HG03108 (cell line): Measurements from ENCODE around the gene ZNF579.
"Not testable (repeated sequence)": the region's sequence is repeated elsewhere in the genome, so short reads cannot be mapped to it uniquely, and the experiment has no call there.

ENCODE experiments used
- ATAC-seq: cut with Tn5 transposase; IDR thresholded peaks from one replicate; pipeline ENCODE4 v1.9.1; 2021; ENCODE audit warnings: moderate library complexity; ENCODE audit not compliant: unreplicated experiment

Gene ZNF579

DNA sequence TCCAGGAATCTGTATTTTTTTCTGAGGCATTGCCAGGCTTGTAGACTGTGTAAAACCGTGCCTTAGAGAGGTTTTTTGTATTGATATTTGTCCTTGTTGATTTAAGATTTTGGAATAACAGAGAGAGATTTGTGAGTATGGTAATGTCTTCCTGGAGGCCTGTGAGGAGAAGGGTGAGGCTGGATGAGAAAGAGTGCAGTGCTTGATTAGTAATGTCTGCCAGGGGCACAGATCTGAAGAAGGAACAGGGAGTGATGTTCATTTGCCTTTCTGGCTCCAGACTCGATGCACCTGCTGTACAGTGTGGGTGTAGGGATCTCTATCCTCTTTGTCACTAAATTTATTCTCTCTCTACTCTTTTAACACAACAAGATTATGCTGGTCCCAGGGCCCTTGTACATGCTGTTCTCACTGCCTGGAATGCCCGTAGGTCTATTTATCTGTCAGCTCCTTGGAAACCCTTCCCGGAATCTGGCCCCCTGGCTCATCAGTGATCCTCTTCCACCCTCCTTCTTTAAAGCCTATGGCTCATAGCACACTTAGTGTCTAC is 14.4 kb upstream of the ZNF579 start:
- ATAC-seq: no peak

DNA sequence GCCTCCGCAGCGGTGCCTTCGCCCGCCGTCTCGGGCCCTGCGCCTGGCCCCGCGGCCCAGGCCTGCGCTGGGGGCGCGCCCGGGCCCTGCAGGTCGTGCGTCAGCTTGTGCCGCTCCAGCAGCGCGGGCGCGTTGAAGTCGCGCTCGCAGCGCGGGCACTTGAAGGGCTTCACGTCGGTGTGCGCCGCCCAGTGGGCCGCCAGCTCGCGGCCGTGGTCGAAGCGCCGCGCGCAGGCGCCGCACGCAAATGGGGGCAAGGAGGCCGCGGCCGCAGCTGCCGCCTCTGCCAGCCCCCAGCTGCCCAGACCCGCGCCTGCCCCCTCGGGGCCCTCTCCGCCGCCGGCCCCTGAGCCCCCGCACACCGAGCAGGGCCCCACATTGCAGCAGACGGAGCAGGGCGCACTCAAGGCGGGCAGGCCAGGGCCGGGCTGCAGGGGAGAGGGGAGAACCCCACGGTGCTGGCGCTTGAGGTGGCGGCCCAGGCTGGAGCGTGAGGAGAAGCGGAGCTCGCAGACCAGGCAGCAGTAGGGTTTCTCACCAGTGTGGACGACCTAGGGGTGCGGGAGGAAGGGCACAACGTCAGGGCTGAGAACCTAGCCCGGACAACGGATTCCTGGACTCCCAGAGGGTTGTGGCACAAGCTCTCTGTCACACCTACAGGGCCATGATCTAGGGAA is 12.6 kb upstream of the ZNF579 start:
- ATAC-seq: no peak

DNA sequence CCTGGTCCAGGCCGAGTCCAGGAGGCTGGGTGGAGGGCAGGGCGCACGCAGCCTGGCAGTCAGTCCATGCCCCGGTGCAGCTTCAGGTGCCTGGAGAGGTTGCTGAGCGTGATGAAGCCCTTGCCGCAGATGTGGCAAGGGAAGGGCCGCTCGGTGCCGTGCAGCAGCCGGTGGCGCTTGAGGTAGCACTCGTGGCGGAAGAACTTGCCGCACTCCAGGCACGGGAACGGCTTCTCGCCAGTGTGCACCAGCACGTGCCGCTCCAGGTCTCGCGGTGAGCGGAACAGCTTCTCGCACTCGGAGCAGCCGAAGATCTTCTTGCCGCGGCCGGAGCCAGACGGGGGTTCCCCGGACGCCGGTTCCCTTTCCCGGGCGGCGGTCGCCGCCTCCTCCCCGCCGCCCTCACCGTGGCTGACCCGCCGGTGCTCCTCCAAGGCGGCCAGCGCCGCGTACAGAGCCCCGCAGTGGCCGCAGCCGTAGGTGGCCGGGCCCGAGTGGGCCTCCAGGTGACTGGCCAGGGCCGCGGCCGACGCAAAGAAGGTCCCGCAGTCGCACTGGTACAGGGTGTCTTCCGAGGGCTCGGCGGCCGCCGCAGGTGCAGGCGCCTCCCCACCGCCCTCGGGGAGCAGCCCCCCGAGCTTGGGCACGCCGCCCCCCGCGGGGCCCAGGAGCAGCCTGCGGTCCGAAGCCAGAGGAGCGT is 11.9 kb upstream of the ZNF579 start:
- no peak for ATAC-seq

- no peak for ATAC-seq
Measured at GRCh38 chr19:55591555-55591954, 10.9 kb upstream of the ZNF579 start.

DNA sequence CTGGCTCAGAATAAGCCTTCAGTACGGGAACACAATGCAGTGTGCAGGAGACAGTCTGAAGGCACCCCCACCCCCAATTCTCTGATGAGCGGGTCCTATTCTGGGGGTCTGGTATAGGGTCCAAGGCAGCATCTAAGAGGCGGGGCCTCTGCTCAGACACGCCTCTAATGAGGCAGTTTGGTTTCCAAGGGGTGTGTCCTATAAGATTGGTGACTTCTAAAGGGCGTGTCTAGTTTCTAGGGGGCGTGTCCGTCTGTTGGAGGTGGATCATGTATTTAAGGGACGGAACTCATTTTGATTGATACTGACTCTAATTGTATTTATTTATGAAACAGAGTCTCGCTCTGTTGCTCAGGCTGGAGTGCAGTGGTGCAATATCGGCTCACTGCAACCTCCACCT is 10.0 kb upstream of the ZNF579 start:
- no peak for ATAC-seq

GRCh38 chr19:55590109-55590508 is 9.5 kb upstream of the ZNF579 start:
- ATAC-seq: no peak

- ATAC-seq: no peak
Measured at GRCh38 chr19:55588738-55589137, 8.1 kb upstream of the ZNF579 start.

DNA sequence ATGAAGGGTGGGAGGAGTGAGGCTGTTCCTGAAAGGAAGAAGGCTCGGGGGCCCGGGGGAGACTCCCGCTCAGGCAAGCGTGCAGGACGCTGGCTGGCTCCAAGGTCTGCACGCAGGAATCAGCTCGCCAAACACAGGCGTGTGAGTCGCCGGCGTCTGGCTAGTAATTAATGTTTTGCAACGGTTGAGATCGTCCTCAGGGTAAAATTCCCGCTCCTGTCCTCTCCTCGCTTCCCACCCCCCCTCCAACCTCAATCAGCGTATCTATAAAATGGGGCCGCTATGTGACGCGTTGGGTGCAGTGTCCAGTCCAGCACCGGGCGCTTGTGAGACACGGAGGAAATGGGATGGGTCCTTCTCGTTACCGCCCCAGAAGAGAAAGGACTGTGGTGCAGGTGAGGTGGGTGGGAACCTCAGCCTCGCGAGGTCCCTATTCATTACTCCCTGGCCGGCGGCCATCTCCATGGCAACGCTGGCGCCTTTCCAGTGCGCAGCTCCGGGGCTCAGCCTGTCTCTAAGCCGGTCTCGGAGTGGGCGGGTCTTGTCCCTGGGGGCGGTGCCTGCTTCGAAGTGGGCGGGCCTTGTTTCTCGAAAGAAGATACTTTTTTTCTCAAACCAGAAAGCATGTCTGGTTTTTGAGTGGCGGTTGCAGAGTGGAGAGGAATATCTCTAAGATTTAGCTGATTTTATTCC is 6.5 kb upstream of the ZNF579 start:
- ATAC-seq: peak; percentile 82

- ATAC-seq: no peak
Measured at GRCh38 chr19:55585658-55586339, 5.2 kb upstream of the ZNF579 start.

- no peak for ATAC-seq
Measured at GRCh38 chr19:55584871-55585270, 4.2 kb upstream of the ZNF579 start.

DNA sequence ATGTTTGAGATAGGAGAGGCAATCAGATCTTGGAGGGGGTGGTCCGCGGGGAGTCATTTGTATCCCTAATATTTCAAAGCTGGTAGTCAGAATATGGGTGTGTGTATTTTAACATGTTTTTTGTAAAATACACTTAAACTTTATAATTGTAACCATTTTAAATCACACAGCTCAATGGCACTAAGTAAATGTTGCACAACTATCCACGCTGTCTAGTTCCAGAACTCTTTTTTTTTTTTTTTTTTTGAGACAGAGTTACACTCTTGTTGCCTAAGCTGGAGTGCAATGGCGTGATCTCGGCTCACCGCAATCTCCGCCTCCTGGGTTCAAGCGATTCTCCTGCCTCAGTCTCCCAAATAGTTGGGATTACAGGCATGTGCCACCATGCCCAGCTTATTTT is 3.2 kb upstream of the ZNF579 start:
- ATAC-seq: not testable (repeated sequence)

- ATAC-seq: not testable (repeated sequence)
Measured at GRCh38 chr19:55582284-55582683, 1.6 kb upstream of the ZNF579 start.

- ATAC-seq: no peak
Measured at GRCh38 chr19:55581823-55582223, 1.2 kb upstream of the ZNF579 start.

DNA sequence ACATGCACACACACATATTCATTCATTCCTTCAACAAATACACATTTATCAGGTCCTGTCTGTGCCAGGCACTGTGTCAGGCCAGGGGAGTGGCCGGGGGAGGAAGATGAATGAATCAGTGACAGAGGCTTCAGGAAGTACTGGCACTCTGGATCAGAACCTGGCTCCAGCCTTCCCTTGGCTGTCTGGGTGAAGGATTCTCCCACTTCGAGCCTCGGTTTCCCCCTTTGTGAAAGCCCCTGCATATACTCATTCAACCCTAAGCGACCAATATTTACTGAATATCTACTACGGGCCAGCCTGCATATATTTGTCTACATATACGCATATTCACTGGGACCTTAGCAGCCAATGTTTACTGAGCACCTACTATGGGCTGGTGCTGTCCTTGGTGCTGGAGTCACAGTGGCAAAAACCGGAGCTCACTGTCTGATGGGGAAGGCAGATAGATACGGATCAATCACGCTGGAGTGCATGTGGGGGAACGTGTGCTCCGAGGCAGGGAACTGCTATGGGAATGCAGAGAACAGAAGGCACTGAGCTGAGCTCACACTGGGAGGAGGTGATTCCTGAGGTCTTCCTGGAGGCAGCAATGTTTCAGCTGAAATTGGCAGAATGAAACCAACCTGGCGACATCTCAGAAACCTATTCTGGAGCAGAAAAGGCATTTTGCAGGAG is 636 bp upstream of the ZNF579 start:
- no peak for ATAC-seq

GRCh38 chr19:55579766-55580621 is 654 bp downstream of the ZNF579 start:
- ATAC-seq: no peak

- ATAC-seq: no peak
Measured at GRCh38 chr19:55578761-55579747, 1.6 kb downstream of the ZNF579 start.

GRCh38 chr19:55578031-55578760 is 2.5 kb downstream of the ZNF579 start:
- ATAC-seq: no peak

- no peak for ATAC-seq
Measured at GRCh38 chr19:55576746-55577145, 3.9 kb downstream of the ZNF579 start.
